Mucosa of stomach (tissue), 1 donor: ENCODE data around the gene QPCT.
A peak's percentile ranks its signal among the peaks of the same experiment; 100 is the strongest.

Experiments
- H3K27me3 ChIP-seq: one replicate; pipeline ENCODE4 v1.7.0; 2013; ENCODE audit warnings: mild to moderate bottlenecking, low read length; ENCODE audit not compliant: control insufficient read depth, insufficient read depth
- H3K36me3 ChIP-seq: one replicate; pipeline ENCODE4 v1.7.0; 2013; ENCODE audit warnings: low read length; ENCODE audit not compliant: control insufficient read depth, insufficient read depth
- H3K4me1 ChIP-seq: one replicate; pipeline ENCODE4 v1.7.0; 2013; ENCODE audit warnings: mild to moderate bottlenecking, low read length; ENCODE audit not compliant: control insufficient read depth, insufficient read depth
- H3K4me3 ChIP-seq: one replicate; pipeline ENCODE4 v1.7.0; 2013; ENCODE audit warnings: low read length
- H3K9ac ChIP-seq: one replicate; pipeline ENCODE4 v1.7.0; 2013; ENCODE audit warnings: mild to moderate bottlenecking, low read length, moderate library complexity
- H3K9me3 ChIP-seq: one replicate; pipeline ENCODE4 v1.7.0; 2013; ENCODE audit warnings: mild to moderate bottlenecking, low read length, moderate library complexity; ENCODE audit not compliant: control insufficient read depth
- donor health status: Pancreatic carcinoma.

The QPCT gene

DNA sequence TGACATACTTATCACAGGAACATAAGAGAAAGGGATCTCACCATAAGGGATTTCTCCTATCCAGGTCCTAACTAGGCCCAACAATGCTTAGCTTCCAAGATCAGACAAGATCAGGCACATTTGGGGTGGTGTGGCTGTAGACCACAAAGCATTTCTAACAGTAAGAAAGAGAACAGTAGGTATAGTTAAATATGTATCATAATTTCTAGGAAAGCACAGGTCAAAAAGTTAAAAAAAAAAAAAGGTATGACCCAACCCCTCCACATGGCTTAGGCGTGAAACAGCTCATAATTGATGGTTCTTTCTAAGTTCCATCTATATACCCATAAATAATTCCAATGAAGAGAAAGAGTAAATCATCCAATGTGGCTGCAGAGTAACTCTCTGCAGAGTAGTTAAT is 26.7 kb upstream of the QPCT start:
- no peak overlapping the region for H3K4me3 ChIP-seq
- no peaks in the 10 kb centered on the region for H3K27me3 ChIP-seq
- H3K9ac ChIP-seq: no peak overlapping the region
- H3K36me3 ChIP-seq: no peaks in the 10 kb centered on the region
- H3K4me1 ChIP-seq: no peaks in the 10 kb centered on the region
- H3K9me3 ChIP-seq: no peaks in the 10 kb centered on the region

DNA sequence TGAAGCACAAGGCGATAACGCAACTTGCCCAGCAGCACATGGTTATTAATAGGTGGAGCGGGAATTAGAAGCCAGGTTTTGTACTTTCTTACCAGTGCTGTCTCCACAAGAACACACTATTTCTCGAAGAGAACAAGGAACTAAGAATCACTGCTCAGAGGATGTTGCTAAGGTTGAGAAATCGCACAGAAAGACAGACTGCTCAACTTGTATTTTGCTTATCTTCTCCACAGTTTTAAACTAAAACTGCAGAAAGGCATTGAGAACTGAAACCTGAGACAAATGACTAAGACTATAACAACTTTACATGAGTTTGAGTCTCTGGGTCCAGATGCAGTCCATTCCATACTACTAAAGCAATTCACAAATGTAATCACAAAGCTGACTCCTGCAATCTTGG is 26.0 kb upstream of the QPCT start:
- Histone ChIP-seq H3K9ac (no peak overlapping the region), H3K9me3 (no peaks in the 10 kb centered on the region), H3K36me3 (no peaks in the 10 kb centered on the region), H3K4me1 (no peaks in the 10 kb centered on the region), H3K4me3 (no peak overlapping the region), H3K27me3 (no peaks in the 10 kb centered on the region)

DNA sequence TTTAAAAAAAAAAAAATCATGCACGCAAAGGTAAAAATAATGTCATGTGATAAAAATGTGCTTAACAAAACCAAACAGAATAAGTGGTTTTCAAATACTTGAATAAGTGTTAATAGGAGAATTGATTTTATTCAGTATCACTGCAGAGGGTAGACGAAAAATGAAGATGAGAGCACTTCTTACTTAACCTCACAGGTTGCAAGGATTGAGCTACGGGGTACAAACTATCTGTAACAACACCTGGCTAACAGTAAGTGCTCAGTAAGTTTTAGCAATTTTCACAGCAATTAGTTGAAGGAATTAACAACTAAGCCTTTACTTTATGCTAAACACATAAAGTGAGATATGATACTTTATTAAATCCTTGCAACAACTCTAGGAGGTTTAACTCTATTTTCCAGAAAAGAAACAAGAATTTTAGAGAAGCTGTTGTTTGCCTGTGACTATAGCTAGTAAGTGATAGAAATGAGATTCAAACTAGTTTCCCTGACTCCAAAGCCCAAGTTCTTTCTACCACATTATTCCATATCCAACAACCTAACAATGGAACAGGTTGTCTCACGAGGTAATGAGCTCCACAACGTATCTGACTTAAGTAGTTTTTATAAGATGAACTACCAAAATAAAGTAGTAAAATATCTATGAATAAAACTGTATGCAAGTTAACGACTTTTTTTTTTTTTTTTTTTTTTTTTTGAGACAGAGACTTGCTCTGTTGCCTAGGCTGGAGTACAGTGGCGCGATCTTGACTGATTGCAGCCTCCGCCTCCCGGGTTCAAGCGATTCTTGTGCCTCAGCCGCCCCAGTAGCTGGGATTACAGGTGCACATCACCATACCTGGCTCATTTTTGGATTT is 24.4 kb upstream of the QPCT start:
- H3K9me3 ChIP-seq: no peaks in the 10 kb centered on the region
- no peak overlapping the region for H3K9ac ChIP-seq
- no peaks in the 10 kb centered on the region for H3K4me1 ChIP-seq
- no peak overlapping the region for H3K4me3 ChIP-seq
- no peaks in the 10 kb centered on the region for H3K27me3 ChIP-seq
- no peaks in the 10 kb centered on the region for H3K36me3 ChIP-seq

DNA sequence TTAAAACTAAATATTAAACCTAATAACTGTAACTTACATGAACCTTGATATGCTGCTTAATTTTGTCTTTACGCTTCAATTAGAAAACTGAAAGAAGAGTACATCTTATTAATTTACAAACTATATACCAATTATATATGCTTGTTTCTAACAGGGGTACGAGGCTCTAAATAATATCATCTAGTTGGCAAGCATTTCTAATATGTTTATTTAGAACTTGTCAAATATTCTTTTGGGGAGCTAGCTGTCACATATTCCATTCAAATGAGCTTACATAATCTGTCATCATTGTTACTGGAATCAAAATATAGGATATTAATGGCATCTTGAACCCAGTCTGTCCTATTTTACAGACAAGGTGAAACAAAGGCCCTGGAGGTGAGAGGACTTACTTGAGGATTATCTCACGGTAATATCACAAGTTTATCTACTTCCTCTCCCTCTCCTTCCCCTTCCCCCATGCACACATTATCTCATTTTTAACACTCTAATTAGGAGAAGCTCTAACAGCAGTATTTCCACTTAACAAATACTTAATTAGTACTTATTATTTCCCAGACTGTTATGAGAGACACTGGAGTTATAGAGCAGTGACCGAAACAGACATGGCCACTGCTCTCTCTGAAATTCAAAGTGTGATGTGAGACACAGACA is 23.3 kb upstream of the QPCT start:
- no peaks in the 10 kb centered on the region for H3K36me3 ChIP-seq
- no peaks in the 10 kb centered on the region for H3K4me1 ChIP-seq
- H3K27me3 ChIP-seq: no peaks in the 10 kb centered on the region
- no peak overlapping the region for H3K9ac ChIP-seq
- no peaks in the 10 kb centered on the region for H3K9me3 ChIP-seq
- H3K4me3 ChIP-seq: no peak overlapping the region

DNA sequence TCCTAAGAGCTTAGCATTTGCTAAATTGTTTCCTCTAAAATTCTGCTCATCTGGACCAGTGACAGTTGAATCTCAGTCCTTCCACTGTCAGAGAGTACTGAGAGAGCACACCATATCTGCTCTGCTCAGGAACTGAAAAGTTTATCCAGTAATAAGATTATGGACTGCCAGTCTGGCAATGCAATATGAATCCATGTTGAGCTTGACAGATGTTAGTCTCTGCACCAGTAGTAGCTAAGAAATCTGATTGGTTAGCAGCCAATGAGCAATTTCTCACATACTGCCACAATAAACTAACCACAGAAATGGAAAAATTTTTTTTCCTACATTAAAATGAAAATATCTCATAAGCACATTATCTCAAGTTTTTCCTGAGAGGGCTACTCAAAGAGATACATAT is 22.1 kb upstream of the QPCT start:
- H3K9me3 ChIP-seq: no peaks in the 10 kb centered on the region
- H3K36me3 ChIP-seq: no peaks in the 10 kb centered on the region
- H3K27me3 ChIP-seq: no peaks in the 10 kb centered on the region
- no peak overlapping the region for H3K4me3 ChIP-seq
- H3K4me1 ChIP-seq: peaks cover 5% of the 10 kb centered on the region
- H3K9ac ChIP-seq: no peak overlapping the region

DNA sequence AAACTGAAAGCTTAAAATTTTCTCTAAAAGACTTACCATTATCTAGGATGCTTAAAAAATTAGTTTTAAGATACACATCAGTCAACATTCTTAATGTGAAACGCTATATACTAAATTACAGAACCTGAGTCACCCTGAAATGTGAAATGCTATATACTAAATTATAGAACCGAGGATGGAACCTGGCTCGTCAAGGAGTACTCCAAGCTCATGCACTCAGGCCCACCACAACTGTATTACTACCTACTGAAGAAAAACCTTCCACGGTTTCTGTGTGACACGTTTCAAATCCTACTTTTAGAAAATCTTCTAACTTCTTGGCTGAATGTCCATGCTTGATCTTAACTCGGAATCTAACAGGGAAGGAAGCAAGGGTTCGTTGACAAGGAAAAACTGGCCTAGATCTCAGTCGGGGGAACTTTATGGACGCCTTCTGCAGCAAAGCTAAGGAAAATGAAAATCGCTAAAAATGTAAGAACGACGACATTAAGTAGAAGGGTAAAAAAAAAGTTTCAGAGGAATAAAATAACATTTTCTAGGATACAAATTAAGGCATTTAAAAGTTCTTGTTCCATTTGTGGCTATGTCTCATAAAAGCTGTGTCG is 21.2 kb upstream of the QPCT start:
- Histone ChIP-seq H3K9me3 (no peaks in the 10 kb centered on the region), H3K9ac (peak overlapping the region; percentile 80), H3K27me3 (no peaks in the 10 kb centered on the region), H3K36me3 (no peaks in the 10 kb centered on the region), H3K4me1 (peaks cover 5% of the 10 kb centered on the region), H3K4me3 (peak overlapping the region; percentile 43)

DNA sequence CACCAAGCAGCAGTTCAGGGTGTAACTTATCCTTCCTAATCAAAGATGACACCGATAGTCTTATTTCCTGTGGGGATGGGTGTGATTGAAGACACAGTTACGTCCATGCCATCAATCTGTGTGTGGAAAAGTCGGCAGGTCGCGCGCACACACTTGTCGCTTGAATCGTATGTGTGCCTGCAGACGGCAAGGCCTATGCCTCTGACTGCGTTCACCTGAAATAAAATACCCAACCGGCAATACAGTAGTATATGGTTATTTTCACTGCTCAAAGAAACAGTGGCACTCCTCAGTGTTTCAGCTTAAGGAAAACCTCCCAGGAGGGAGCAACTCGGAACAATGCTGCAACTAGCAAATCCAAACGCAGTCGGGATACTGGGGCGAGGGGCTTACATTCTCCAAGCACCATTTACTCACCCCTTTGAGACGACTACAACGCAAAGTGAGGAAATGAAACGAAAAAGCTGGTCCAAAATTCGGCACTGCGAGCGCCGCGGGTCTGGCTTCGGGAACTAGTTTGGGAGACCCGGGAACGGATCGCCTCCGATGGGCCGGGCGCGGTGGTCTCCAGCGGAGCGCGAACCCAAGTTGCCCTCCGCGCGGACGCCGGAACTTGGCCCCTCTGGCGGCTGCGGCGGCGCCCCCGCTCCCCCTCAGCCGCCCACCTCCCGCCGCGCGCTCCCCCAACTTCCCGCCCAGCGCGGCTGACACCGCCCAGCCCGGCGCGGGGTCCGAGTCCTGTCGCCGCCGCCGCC is 20.5 kb upstream of the QPCT start:
- Histone ChIP-seq H3K36me3 (no peaks in the 10 kb centered on the region), H3K4me3 (peak overlapping the region; percentile 43), H3K27me3 (no peaks in the 10 kb centered on the region), H3K9me3 (no peaks in the 10 kb centered on the region), H3K9ac (peak overlapping the region; percentile 80), H3K4me1 (peaks cover 5% of the 10 kb centered on the region)

DNA sequence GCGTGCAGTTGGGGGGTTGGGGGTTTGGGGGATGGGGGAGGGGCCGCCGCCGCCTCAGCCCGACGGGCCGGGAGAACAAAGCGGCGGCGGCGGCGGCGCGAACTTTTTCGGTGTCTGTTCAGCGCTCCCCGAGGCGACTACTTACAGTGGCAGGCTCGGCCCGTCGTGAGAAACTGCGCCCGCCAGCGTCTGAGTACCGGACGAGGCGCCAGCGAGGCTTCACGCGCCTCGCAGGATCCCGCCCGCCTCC is 20.0 kb upstream of the QPCT start:
- peaks cover 5% of the 10 kb centered on the region for H3K4me1 ChIP-seq
- H3K9ac ChIP-seq: peak overlapping the region; percentile 80
- H3K36me3 ChIP-seq: no peaks in the 10 kb centered on the region
- H3K9me3 ChIP-seq: no peaks in the 10 kb centered on the region
- H3K4me3 ChIP-seq: no peak overlapping the region
- no peaks in the 10 kb centered on the region for H3K27me3 ChIP-seq

DNA sequence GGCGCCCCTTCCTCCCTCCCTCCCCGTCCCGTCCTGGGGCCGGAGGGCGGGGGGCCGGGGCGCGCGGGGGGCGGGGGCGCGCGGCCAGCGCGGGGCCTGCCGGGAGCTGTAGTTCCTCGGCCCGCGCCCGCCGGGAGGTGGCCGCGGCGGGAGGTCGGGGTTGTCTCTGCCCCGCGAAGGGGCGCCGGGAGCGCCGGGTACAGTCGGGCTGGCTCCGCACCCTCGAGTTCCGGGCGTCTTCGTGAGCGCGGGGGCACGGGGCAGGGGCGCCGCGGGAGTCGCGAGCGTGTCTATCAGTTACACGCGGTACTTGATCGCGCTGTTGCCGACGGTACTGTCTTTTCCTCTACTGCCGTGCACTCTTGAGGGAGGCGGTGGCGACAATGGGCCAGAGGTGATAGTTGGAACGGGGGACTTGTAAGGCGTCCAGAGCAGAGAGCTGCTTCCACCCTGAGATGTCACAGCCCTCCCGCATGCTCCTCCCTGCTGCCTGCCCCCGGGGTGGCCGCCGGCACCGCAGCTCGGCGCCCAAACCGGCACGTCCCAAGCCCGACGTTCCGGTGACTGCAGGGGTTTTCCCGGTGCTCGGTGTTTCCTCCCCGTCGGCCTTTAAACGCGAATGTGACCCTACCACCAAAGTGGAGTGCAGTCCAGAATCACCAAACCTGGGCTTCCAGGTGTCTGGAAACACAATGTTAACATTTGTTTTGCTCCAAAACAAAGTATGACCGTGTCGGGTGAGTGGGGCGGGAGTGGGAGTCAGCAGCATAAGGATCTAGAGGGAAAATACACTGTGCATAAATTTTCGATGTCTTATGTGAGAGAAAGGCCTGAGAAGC is 19.4 kb upstream of the QPCT start, which contains the start of gene PRKD3:
Gene PRKD3 (minus strand): TSS at position 48 of the 839 bp plus-strand sequence. CDS start 8,309 bp downstream, outside the sequence.
- peak within 1 kb of the TSS; percentile 80 for H3K9ac ChIP-seq
- no peaks in the 10 kb centered on the region for H3K9me3 ChIP-seq
- peak within 1 kb of the TSS; percentile 81 for H3K4me3 ChIP-seq
- peaks cover 5% of the 10 kb centered on the region for H3K4me1 ChIP-seq
- H3K36me3 ChIP-seq: no peaks in the 10 kb centered on the region
- H3K27me3 ChIP-seq: no peaks in the 10 kb centered on the region

DNA sequence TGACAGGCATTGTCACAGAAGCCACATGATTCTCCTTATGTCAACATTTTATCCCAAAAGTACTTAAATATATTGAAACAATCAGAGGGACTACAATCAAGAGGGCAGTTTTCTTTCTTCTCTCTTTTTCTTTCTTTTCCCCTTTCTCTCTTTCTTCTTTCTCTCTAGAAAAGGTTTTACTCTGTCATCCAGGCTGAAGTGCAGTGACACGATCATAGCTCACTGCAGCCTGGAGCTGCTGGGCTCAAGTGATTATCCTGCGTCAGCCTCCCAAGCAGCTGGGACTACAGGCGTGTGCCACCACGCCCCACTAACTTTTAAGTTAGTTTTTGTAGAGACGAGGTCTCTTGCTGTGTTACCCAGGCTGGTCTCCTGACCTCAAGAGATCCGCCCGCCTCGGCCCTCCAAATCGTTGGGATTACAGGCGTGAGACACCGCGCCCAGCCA is 18.8 kb upstream of the QPCT start:
- Histone ChIP-seq H3K36me3 (no peaks in the 10 kb centered on the region), H3K4me1 (peaks cover 5% of the 10 kb centered on the region), H3K9me3 (no peaks in the 10 kb centered on the region), H3K27me3 (no peaks in the 10 kb centered on the region), H3K9ac (peak overlapping the region; percentile 78), H3K4me3 (peak overlapping the region; percentile 81)

DNA sequence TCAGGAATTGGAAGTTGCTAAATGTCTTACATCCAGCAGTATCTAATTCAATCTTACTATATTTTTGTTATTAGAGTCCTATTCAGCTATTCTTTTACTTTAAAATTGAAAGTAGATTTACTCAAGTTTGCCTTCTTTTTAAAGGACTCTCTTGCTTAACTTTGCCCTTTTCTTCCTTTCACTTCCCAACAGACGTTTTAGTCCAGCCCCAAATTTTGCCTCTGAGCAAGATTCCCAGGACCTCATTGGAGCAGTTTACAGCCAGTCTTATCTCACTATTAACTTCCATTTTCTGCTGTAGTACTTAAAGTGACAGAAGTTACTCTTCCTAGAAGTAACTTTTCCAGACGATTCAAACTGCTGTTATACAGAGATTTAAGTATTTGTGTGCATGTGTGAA is 18.1 kb upstream of the QPCT start:
- no peaks in the 10 kb centered on the region for H3K9me3 ChIP-seq
- H3K36me3 ChIP-seq: no peaks in the 10 kb centered on the region
- H3K4me1 ChIP-seq: peaks cover 5% of the 10 kb centered on the region
- no peaks in the 10 kb centered on the region for H3K27me3 ChIP-seq
- H3K4me3 ChIP-seq: no peak overlapping the region
- peak overlapping the region; percentile 5 for H3K9ac ChIP-seq
